HepG2 (cell line): ENCODE measurements around the gene LRPPRC. TPM values are rescaled to one million over a fixed set of nuclear protein-coding genes. Genes with fewer than 3 reads are reported as not detected.

ENCODE experiments used
- ATM ChIP-seq: fragments of 450-650 bp; IDR thresholded peaks from 2 replicates; pipeline ENCODE4 v1.7.1; 2017; ENCODE audit warnings: mild to moderate bottlenecking, borderline replicate concordance
- ATRX ChIP-seq: sonication (generic); formaldehyde crosslinking; IDR thresholded peaks from 2 replicates; pipeline ENCODE4 v1.4.0; 2020; ENCODE audit warnings: missing genetic modification reagents, borderline replicate concordance
- BATF2 ChIP-seq: sonication (generic); formaldehyde crosslinking; IDR thresholded peaks from 2 replicates; pipeline ENCODE4 v1.8.0; 2022; ENCODE audit warnings: mild to moderate bottlenecking, missing genetic modification reagents, moderate library complexity
- BHLHE40 ChIP-seq: IDR thresholded peaks from 2 replicates; pipeline ENCODE4 v1.6.1; 2011; ENCODE audit warnings: low read length, improper control_type of control experiment
- EZH2 ChIP-seq: conservative IDR thresholded peaks from 2 replicates; pipeline ENCODE4 v1.6.1; 2012; ENCODE audit warnings: mild to moderate bottlenecking, low read depth, low read length, moderate library complexity
- IRF2 ChIP-seq: IDR thresholded peaks from 2 replicates; pipeline ENCODE4 v1.6.1; 2018; ENCODE audit warnings: missing genetic modification reagents, missing compliant biosample characterization
- MAF1 ChIP-seq: sonication (generic); formaldehyde crosslinking; IDR thresholded peaks from 2 replicates; pipeline ENCODE4 v1.5.0; 2020; ENCODE audit warnings: missing genetic modification reagents, borderline replicate concordance
- MAFK ChIP-seq, 2 experiments: IDR thresholded peaks in 1 of 2; conservative IDR thresholded peaks in 1 of 2; 2 replicates each; pipeline ENCODE4 v1.6.1; 2011; ENCODE audit warnings: improper control_type of control experiment in 2 of 2, low read length in 2 of 2
- SIX4 ChIP-seq: sonication (generic); formaldehyde crosslinking; IDR thresholded peaks from 2 replicates; pipeline ENCODE4 v1.4.0; 2020; ENCODE audit warnings: missing genetic modification reagents
- STAT6 ChIP-seq: sonication (generic); formaldehyde crosslinking; IDR thresholded peaks from 2 replicates; pipeline ENCODE4 v1.4.0; 2020; ENCODE audit warnings: missing genetic modification reagents, mild to moderate bottlenecking, borderline replicate concordance
- TARDBP ChIP-seq: sonication (generic); formaldehyde crosslinking; IDR thresholded peaks from 2 replicates; pipeline ENCODE4 v1.8.0; 2022; ENCODE audit warnings: mild to moderate bottlenecking, missing genetic modification reagents
- ZBTB37 ChIP-seq: sonication (generic); formaldehyde crosslinking; IDR thresholded peaks from 2 replicates; pipeline ENCODE4 v1.4.0; 2020; ENCODE audit warnings: mild to moderate bottlenecking, missing genetic modification reagents
- ZNF20 ChIP-seq: sonication (generic); formaldehyde crosslinking; IDR thresholded peaks from 2 replicates; pipeline ENCODE4 v1.4.0; 2020; ENCODE audit warnings: mild to moderate bottlenecking, moderate library complexity, missing genetic modification reagents
- ZNF382 ChIP-seq: sonication (generic); formaldehyde crosslinking; IDR thresholded peaks from 2 replicates; pipeline ENCODE4 v1.5.0; 2020; ENCODE audit warnings: missing genetic modification reagents, mild to moderate bottlenecking, borderline replicate concordance
- ZNF75D ChIP-seq: sonication (generic); formaldehyde crosslinking; IDR thresholded peaks from 2 replicates; pipeline ENCODE4 v1.8.1; 2023; ENCODE audit warnings: missing genetic modification reagents, mild to moderate bottlenecking, borderline replicate concordance
- polyA plus RNA-seq, 8 experiments: library from polyadenylated mRNA; depleted of rRNA in 3 of 8; stranded (reverse) in 7 of 8; unstranded in 1 of 8; fragments of >200 nt; fragmentation: Illumina TruSeq in 4 of 8; extraction: Trizol in 4 of 8; gene quantifications; 2 replicates each; pipeline versions ENCODE4 v1.2.1 to v1.2.3, GENCODE V29; 2011 to 2016; ENCODE audit warnings: low read depth in 4 of 8, missing spikeins in 1 of 8, mixed read lengths in 1 of 8; ENCODE audit not compliant: insufficient read depth in 1 of 8
- total RNA-seq, 5 experiments: library from RNA; depleted of rRNA; stranded (reverse); fragments of >200 nt; fragmentation: Illumina TruSeq; extraction: Trizol; gene quantifications; 2 replicates each; pipeline ENCODE4 v1.2.3, GENCODE V29; 2016; ENCODE audit warnings: low read depth in 1 of 5
- TF ChIP-seq, protein P1 (sequence below): IDR thresholded peaks from 2 replicates; pipeline ENCODE4 v1.6.1; 2016; ENCODE audit warnings: missing compliant biosample characterization, missing genetic modification reagents, borderline replicate concordance

LRPPRC gene
- total and polyA plus RNA-seq, 2 of the 13 experiments (the other 11 are each of a cell fraction or from before 2014, with no cell fraction given) = 117 to 167 TPM

- TF ChIP-seq TARDBP (no peak; the same call in 1 of the 2 replicates), ZNF20 (no peak), ZNF75D (CRISPR knock-in tag) (no peak), EZH2 (no peak), ATM (no peak), MAFK (conservative IDR thresholded peaks at IDR 0.05 in 1 of 2, IDR thresholded peaks at IDR 0.05 in 1 of 2; ENCODE audit: low read length in 2 of 2) (0 out of 4 replicates have a peak, but pooled peaks of 1 of the 2 experiments have one; percentile 6), MAF1 (peak; percentile 87; the same call in 1 of the 2 replicates), BATF2 (CRISPR knock-in tag) (no peak), IRF2 (peak; percentile 68; the same call in 1 of the 2 replicates), SIX4 (CRISPR knock-in tag) (peak; percentile 4; the same call in 1 of the 2 replicates), ATRX (CRISPR knock-in tag) (no peak), ZBTB37 (CRISPR knock-in tag) (no peak; the same call in 1 of the 2 replicates), BHLHE40 (peak; percentile 98), ZNF382 (CRISPR knock-in tag) (no peak), STAT6 (CRISPR knock-in tag) (peak; percentile 86; the same call in 1 of the 2 replicates)
- TF ChIP-seq, protein P1, sequence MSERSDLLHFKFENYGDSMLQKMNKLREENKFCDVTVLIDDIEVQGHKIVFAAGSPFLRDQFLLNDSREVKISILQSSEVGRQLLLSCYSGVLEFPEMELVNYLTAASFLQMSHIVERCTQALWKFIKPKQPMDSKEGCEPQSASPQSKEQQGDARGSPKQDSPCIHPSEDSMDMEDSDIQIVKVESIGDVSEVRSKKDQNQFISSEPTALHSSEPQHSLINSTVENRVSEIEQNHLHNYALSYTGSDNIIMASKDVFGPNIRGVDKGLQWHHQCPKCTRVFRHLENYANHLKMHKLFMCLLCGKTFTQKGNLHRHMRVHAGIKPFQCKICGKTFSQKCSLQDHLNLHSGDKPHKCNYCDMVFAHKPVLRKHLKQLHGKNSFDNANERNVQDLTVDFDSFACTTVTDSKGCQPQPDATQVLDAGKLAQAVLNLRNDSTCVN = no peak; the same call in 1 of the 2 replicates
Measured at GRCh38 chr2:43995733-43996533, at the start of gene LRPPRC (continued).
